NCI-H446 treated with DMSO at 0.1 percent for 48 hours (cell line): ENCODE data around the gene KDELR1.
"Not testable (repeated sequence)": the region's sequence is repeated elsewhere in the genome, so short reads cannot be mapped to it uniquely, and the experiment has no call there.

ENCODE experiments used
- DNase-seq: peaks from one replicate; lab custom pipeline; 2025; lab: John Stamatoyannopoulos, UW

KDELR1 gene

DNA sequence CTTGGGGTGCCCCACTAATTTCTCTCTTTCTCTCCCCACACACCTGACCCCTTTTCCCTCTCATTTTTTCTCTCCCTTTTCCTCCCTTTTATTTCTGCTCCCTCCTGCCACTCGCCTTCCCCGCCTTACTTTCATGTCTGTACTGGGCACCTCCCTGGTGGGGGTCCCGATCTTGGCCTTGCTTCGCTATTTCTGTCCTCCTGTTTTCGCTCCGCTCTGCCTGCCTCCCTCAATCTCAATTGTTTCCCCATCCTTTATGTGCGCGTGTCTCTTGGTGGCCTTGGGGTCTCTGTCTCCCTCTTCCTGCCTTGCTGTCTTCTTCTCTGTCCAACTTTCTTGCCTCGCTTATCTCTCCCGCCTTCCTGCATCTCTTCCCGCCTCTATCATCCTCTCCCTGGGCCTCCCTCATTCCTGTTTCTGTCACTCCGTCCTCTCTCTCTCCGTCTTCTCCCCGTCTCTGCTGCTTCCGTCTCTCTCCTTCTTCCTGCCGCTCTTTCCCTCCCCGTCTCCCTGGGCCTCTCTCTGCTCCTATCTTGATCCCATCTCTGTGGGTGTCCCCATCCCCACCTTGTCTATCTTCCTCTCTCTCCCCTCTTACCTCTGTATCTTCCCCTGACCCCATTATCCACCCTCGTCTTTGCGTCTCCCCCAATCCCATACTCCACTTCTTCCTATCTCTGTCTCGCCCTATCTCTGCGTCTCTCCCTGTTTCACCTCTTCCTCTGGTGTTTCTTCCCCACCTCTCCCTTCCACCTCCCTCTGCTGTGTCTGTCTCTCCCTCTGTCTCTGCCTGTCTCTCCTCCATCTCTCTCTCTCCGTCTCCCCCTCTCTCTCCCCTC is 6.1 kb upstream of the KDELR1 start:
- no peak for DNase-seq

DNA sequence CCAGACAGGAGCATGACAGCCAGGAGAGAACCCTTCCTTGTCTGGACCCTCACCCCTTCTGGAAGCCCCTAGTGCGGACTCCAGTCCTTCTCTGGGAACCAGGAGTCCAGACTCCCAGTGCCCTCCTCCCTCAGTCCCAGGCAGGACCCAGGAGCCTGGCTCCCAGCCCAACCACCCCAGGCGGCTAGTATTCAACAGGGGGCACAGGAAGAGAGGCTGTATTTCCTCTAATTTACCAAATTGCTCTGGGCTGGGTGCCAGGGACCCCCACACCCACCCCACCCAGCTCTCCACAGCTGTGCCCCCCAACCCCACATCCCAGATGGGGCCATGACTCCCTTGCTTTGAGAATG is 5.4 kb upstream of the KDELR1 start:
- no peak for DNase-seq

GRCh38 chr19:48396016-48396823 is 4.9 kb upstream of the KDELR1 start:
- no peak for DNase-seq

DNA sequence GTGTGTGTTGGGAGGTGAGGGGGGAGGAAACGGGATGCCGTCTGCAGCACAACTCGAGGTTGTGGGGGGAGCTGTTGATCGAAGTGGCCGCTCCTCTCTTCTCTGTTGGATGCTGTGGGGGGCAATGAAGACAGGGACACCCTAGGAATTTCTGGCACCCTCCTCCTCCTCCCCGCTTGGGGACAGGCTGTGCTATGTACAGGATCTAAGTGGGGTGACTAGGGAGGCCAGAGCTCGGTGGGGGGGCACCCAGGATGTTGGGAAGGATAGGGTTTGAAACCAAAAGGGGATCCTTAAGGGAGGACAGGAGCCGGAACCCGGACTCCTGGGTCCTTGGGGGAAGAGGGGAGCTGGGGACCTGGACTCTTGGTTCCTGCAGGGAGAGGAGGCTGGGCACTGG is 4.1 kb upstream of the KDELR1 start:
- no peak for DNase-seq

DNA sequence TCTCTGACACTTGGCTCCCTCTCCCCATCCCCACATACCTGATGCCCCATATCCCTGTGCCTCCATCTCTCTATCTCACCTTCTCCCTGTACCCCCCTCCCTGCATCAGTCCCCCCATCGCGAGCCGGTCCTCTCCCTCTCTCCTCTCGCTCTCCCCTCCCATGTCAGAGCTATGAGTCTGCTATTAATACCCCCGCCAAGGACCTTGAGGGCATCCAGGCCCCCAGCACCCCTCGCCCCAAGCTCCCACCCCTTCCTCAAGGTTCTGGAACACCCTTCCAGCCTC is 3.8 kb upstream of the KDELR1 start:
- no peak for DNase-seq

DNA sequence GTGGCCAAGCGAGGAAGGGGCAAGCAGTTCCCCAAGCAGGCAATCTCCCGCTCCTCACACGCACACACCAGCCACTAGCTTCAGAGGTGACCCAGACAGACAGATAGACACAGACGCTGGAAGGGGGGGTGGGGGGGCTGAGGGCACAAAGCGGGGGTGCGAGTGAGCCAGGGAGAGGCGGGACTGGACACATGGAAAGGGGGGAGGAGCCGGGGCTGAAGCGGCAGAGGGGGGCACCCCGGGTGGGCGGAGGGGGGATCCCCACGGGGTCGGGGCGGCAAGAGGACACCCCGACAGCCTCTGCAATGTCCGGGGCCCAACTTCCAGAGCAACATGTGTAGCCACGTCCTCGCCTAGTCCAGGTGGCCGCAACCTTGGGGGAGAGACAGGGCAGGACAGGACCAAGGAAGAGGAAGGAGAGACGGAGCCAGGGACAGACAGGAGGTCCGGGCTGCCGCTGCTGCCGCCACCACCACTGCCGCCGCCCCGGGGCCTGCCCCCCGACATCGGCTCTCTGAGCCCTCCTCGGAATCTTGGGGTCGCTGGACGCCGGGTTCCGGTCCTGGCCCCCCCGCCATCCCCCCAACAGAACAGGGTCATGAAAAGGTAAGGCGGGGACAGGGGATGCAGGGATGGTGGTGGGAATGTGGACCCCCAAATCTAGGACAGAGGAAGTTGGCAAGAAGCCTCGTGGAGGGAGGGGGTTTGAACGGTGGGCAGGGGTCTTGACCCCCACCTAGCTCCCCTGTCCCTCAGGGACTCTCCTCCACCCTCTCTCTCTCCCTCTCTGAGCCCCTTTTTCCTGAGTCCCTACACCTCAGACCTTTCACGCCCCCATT is 3.2 kb upstream of the KDELR1 start:
- DNase-seq, result no peak

DNA sequence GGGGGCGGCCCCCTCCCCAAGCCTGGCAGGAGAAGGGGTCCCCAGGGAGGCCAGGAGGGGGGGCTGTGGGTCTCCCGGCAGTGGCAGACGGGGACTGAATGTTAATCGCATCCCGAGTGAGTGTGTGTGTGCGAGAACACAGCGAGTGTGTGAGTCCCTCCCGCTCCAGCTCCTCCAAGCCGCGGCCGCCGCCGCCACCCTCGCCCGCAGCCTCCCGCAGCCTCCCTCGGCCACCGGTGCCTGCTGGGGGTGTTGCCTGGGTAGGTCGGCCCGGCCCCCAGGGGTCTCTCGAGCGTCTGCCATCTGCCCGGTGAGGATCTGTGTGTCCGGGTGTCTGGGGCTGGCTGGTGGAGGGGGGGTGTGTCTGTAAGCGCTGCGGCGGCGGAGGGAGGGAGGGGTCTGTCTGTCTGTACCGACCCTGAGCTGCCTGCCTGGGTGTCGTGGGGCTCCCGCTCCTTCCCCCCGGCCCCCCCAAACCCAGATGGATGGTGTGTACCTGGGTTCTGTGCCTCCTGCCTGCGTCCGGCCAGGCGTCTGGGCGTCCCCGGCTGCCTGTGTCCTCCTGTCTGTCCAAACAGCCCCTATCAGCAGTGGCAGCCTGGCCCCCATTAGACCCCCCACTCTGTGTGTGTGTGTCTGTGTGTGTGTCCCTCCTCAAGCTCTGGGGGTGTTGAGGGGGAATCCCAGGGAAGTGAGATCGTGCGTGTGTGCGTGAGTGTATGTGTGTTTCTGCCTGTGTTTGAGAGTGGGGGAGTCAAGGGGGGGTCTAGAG is 2.4 kb upstream of the KDELR1 start, which contains the start of gene GRIN2D:
Gene GRIN2D (plus strand): TSS at position 110 of the 772 bp plus-strand sequence. CDS start 4,725 bp downstream, outside the sequence.
- no peak for DNase-seq

DNA sequence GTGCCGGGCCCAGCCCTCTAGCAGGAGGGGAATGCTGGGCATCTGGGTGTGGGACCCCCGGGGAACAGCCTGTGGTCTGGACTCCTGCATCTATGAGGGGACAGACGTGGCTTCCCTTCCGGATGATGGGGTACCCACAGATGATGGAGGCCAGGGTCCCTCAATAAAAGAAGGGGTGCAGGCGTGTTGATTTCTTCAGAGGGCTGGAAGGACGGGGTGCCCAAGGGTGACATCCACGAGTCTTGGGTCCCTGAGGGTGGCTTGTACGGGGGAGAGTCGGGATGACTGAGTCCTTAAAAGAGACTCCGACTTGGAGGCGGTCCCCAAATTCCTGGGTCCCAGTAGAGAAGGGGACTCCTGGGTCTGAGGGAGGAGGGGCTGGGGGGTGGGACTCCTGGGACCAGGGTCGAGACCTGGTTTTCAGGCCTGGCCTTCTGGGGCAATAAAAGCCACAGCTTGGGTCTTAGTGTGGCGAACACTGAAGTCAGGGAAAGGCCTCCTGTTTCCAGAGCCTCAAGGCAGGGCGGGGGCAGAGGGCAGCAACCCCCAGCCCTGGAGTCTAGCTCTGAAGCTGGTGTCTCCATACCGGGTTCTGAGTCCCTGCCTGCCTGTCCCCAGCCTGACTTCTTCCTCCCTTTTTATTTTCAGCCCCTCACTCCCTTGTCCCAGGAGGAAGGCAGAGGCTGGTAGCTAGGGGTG is 1.7 kb upstream of the KDELR1 start:
- no peak for DNase-seq

DNA sequence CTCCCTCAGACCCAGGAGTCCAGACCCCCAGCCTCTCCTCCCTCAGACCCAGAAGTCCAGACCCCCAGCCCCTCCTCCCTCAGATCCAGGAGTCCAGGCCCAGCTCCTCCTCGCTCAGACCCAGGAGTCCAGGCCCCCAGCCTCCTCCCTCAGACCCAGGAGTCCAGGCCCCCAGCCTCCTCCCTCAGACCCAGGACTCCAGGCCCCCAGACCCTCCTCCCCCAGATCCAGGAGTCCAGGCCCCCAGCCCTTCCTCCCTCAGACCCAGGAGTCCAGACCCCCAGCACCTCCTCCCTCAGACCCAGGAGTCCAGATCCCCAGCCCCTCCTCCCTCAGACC is 624 bp upstream of the KDELR1 start:
- not testable (repeated sequence) for DNase-seq

DNA sequence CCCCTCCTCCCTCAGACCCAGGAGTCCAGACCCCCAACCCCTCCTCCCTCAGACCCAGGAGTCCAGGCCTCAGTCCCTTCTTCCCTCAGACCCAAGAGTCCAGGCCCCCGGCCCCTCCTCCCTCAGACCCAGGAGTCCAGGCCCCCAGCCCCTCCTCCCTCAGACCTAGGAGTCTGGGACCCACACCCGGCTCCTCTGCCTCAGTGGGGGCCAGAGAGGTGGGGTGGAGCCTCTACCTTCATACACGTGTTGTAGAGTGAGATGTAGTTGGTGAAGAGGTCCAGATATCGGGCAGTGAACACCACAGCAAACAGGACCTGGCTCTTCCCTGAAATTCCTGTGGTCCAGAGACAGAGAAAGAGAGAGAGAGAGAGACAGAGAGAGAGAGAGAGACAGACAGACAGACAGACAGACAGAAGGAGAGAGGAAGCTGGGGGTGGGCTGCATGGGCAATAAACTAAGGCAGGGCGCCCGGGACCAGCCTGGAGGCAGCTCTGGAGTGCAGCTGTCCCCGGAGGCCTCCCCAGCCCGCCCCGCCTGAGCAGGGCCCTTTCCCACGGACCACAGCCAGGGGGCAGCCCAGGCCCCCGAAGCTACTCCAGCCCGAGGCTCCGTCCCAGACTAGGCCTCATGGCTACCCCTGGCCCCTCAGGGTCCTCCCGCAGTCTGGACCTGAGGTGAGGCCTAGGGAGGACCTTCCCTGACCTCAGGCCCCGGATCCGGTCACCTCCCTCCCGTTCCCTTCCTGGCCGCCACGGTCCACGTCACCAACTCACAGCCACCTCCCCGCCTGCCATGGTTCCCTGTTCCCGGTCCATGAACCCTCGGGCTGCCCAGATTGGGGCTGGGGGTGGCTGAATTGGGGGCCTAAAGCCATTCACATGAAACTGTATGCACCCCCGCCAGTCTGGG is 907 bp downstream of the KDELR1 start:
- DNase-seq, result no peak

- no peak for DNase-seq
Observed at GRCh38 chr19:48386981-48387380, 4.4 kb downstream of the KDELR1 start.

GRCh38 chr19:48385461-48386087 is 5.8 kb downstream of the KDELR1 start:
- DNase-seq, result no peak

DNA sequence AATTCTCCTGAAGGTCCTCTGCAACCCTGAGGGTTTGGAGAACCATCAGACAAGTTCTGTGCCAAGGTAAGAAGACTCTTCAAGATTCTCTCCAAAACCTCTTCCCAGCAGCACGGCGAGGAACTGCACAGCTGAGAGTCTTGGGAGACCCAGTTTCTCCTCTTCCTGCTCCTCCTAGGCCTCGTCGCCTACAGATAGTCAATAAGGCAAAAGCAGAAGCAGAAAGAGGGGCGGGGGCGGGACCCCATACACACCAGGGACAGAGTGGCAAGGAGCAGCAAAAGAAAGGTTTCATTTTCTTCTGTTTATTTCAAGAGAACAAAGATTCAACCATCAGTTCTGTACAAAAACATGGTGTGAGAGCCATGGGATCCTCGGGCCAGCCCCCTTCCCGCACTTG is 9.1 kb downstream of the KDELR1 start:
- no peak for DNase-seq

DNA sequence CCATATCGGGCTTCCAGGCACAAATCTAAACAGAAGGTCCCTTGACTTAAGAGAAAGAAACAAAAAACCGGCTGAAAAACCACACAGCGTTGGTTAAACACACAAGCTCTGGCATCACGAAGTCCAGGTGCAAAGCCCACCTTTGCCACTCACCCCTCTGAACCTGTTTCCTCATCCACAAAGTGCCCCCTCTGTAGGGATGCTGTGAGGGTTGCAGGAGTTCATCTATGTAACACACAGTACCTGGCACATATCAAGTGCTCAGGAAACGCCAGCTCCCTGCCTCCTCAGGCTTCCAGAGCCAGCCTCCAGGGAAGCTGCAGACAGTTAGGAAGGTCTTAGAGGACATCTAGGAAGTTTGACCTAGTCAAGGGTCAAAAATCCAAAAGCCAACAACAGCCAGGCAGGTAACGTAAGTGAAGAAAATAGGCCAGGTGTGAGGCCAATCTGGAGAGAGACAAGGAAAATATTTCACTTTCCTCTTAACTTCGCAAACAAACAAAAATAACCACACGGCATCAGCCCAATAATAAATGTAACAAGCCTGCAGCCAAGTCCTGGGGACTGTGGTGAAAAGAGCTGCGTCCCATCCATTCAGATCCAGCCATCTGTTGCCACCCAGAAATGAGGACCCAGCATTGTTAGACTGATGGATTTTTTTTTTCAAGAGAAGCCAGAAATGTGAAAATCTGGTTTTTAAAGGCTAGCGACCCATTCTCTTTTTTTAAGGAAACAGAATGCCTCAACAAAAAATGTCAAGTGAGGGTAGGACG is 10.0 kb downstream of the KDELR1 start:
- no peak for DNase-seq

DNA sequence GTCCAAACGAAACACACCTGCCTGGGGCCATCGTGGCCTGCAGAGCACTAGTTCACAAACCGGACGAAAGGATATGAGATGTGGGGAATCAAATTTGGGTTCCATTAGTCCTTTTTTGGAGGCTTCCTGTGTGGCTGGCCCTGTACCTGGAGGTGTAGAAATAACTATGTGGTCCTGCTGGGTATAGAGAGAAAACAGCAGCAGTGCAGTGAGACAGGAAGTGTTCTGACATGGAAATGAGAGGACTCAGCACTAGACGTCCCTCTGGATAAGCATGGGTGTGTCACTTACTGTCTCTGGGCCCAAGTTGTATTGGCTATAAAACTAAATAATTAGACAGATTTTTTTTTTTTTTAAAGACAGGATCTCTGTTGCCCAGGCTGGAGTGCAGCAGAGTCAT is 12.3 kb downstream of the KDELR1 start:
- DNase-seq, result no peak

DNA sequence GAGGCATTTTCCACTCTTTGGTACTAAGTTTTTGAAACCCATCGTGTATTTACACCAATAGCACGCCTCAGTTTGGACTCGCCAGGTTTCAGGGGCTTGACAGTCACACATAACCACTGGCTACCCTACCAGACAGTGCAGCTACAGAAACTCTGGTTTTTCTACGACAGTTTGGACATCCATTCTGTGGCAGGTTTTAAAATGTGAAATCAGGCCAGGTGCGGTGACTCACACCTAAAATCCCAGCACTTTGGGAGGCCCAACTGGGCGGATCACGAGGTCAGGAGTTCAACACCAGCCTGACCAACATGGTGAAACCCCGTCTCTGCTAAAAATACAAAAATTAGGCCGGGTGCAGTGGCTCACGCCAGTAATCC is 13.2 kb downstream of the KDELR1 start:
- DNase-seq, result no peak

- no peak for DNase-seq
Observed at GRCh38 chr19:48373567-48373966, 17.8 kb downstream of the KDELR1 start.

DNA sequence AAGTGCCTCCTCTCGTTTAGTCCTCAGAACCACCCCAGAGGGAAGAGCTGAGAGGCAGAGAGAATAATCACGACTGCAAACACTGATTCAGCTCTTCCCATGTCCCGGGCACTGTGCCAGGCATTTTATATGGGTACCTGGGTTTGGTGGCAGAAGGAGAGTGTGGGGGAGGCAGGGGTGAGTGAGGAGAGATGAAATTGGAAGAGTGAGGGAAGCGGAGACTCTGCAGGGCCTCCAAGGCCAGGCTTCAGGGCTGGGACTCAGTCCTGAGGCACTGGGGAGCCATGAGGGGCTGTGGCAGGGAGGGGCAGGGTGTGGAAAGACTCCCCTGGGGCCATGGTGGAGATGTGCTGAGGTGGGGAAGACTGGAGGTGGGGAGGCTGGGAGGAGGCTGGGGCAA is 18.4 kb downstream of the KDELR1 start:
- DNase-seq, result peak; percentile 65

DNA sequence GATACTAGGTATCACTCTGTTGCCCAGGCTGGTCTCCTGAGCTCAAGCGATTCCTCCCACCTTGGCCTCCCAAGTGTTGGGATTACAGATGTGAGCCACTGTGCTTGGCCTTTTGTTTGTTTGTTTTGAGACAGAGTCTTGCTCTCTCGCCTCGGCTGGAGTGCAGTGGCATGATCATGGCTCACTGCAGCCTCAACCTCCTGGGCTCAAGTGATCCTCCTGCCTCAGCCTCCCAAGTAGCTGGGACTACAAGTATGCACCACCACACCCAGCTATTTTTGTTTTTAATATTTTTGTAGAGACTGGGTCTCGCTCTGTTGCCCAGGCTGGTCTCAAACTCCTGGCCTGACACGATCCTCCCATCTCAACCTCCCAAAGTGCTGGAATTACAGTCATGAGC is 19.6 kb downstream of the KDELR1 start:
- not testable (repeated sequence) for DNase-seq
